ENCODE data around the gene HSPG2. TPM values are rescaled to one million over a fixed set of nuclear protein-coding genes. Genes with fewer than 3 reads are reported as not detected.
A peak's percentile ranks its signal among the peaks of the same experiment; 100 is the strongest.

HSPG2 gene
- total RNA-seq, 1 experiment from 2014 or later, result 35.1 TPM

GRCh38 chr1:21891621-21892479, 45.3 kb downstream of the HSPG2 start:
- H3K79me2 ChIP-seq (ENCODE audit: low read length), result no peaks in the 10 kb centered on the region
- H3K9me3 ChIP-seq (ENCODE audit: low read length), result no peaks in the 10 kb centered on the region
- H3K9me2 ChIP-seq (replicated peaks; ENCODE audit: low read length), result no peaks in the 10 kb centered on the region
- no TSS peak for BruUV-seq (replicated peaks)
- H3K27me3 ChIP-seq (ENCODE audit: low read length), result no peaks in the 10 kb centered on the region
- H3K36me3 ChIP-seq (ENCODE audit: low read depth, low read length), result no peaks in the 10 kb centered on the region; the same call in 1 of the 2 replicates
- no peaks in the 10 kb centered on the region for H3K4me1 ChIP-seq (ENCODE audit: insufficient read depth, low read length)
- H3K27ac ChIP-seq (ENCODE audit: low read length), result no peak overlapping the region
- no peaks in the 10 kb centered on the region for H3F3A ChIP-seq (ENCODE audit: low read length, unreplicated experiment)
- intact Hi-C loops (cut with micrococcal nuclease), result no loop called here
- no peak overlapping the region for H2AFZ ChIP-seq (ENCODE audit: low read length)
- no peak overlapping the region for H3K4me2 ChIP-seq (ENCODE audit: low read length)
- no peak overlapping the region for H3K9ac ChIP-seq (ENCODE audit: low read length)
- no peak overlapping the region for H3K4me3 ChIP-seq (ENCODE audit: low read length)
- TF ChIP-seq EZH2 (IDR thresholded peaks at IDR 0.05; ENCODE audit: low read length, unreplicated experiment) (no peak), EZH2phosphoT487 (IDR thresholded peaks at IDR 0.05; ENCODE audit: borderline replicate concordance, low read length) (no peak)
- TF ChIP-seq, protein P1, sequence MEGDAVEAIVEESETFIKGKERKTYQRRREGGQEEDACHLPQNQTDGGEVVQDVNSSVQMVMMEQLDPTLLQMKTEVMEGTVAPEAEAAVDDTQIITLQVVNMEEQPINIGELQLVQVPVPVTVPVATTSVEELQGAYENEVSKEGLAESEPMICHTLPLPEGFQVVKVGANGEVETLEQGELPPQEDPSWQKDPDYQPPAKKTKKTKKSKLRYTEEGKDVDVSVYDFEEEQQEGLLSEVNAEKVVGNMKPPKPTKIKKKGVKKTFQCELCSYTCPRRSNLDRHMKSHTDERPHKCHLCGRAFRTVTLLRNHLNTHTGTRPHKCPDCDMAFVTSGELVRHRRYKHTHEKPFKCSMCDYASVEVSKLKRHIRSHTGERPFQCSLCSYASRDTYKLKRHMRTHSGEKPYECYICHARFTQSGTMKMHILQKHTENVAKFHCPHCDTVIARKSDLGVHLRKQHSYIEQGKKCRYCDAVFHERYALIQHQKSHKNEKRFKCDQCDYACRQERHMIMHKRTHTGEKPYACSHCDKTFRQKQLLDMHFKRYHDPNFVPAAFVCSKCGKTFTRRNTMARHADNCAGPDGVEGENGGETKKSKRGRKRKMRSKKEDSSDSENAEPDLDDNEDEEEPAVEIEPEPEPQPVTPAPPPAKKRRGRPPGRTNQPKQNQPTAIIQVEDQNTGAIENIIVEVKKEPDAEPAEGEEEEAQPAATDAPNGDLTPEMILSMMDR (conservative IDR thresholded peaks at IDR 0.05; ENCODE audit: low read depth, low read length), result no peak
- ATAC-seq (peak; percentile 62), DNase-seq (peak; percentile 74)
- ChIA-PET CTCF (no interaction called here), POLR2A (ENCODE audit: unreplicated experiment) (no interaction called here)
- H4K20me1 ChIP-seq (ENCODE audit: low read length), result no peaks in the 10 kb centered on the region

- Histone ChIP-seq H3K4me2 (ENCODE audit: low read length) (no peak overlapping the region), H3K27me3 (ENCODE audit: low read length) (no peaks in the 10 kb centered on the region), H3K36me3 (ENCODE audit: low read depth, low read length) (no peaks in the 10 kb centered on the region; the same call in 1 of the 2 replicates), H3K79me2 (ENCODE audit: low read length) (no peaks in the 10 kb centered on the region), H4K20me1 (ENCODE audit: low read length) (no peaks in the 10 kb centered on the region), H3K4me3 (ENCODE audit: low read length) (no peak overlapping the region), H3K9ac (ENCODE audit: low read length) (no peak overlapping the region), H2AFZ (ENCODE audit: low read length) (no peak overlapping the region), H3K9me3 (ENCODE audit: low read length) (no peaks in the 10 kb centered on the region), H3K27ac (ENCODE audit: low read length) (no peak overlapping the region), H3K4me1 (ENCODE audit: insufficient read depth, low read length) (no peaks in the 10 kb centered on the region), H3K9me2 (replicated peaks; ENCODE audit: low read length) (no peaks in the 10 kb centered on the region), H3F3A (ENCODE audit: low read length, unreplicated experiment) (no peaks in the 10 kb centered on the region)
- intact Hi-C loops (cut with micrococcal nuclease), result no loop called here
- TF ChIP-seq, protein P1 (conservative IDR thresholded peaks at IDR 0.05; ENCODE audit: low read depth, low read length), result no peak
- TF ChIP-seq EZH2 (IDR thresholded peaks at IDR 0.05; ENCODE audit: low read length, unreplicated experiment) (no peak), EZH2phosphoT487 (IDR thresholded peaks at IDR 0.05; ENCODE audit: borderline replicate concordance, low read length) (no peak)
- CTCF ChIA-PET, result no interaction called here
- ATAC-seq, result no peak
- POLR2A ChIA-PET (ENCODE audit: unreplicated experiment), result no interaction called here
- no peak for DNase-seq
- no TSS peak for BruUV-seq (replicated peaks)
Observed at GRCh38 chr1:21891081-21891480, 46.0 kb downstream of the HSPG2 start.

- no peak overlapping the region for H3K9ac ChIP-seq (ENCODE audit: low read length)
- no TSS peak for BruUV-seq (replicated peaks)
Observed at GRCh38 chr1:21888500-21888899, 48.6 kb downstream of the HSPG2 start.

More at GRCh38 chr1:21888500-21888899, 48.6 kb downstream of the HSPG2 start:
- no peaks in the 10 kb centered on the region for H3K4me1 ChIP-seq (ENCODE audit: insufficient read depth, low read length)
- POLR2A ChIA-PET (ENCODE audit: unreplicated experiment), result no interaction called here
- H3K4me2 ChIP-seq (ENCODE audit: low read length), result no peak overlapping the region
- H3K27me3 ChIP-seq (ENCODE audit: low read length), result no peaks in the 10 kb centered on the region
- H4K20me1 ChIP-seq (ENCODE audit: low read length), result no peaks in the 10 kb centered on the region
- DNase-seq, result no peak
- no peak overlapping the region for H2AFZ ChIP-seq (ENCODE audit: low read length)
- TF ChIP-seq EZH2 (IDR thresholded peaks at IDR 0.05; ENCODE audit: low read length, unreplicated experiment), result no peak
- no peak for TF ChIP-seq EZH2phosphoT487 (IDR thresholded peaks at IDR 0.05; ENCODE audit: borderline replicate concordance, low read length)
- TF ChIP-seq, protein P1 (conservative IDR thresholded peaks at IDR 0.05; ENCODE audit: low read depth, low read length), result no peak
- CTCF ChIA-PET, result no interaction called here
- no peaks in the 10 kb centered on the region for H3K79me2 ChIP-seq (ENCODE audit: low read length)
- no peaks in the 10 kb centered on the region for H3K36me3 ChIP-seq (ENCODE audit: low read depth, low read length)
- H3K9me2 ChIP-seq (replicated peaks; ENCODE audit: low read length), result no peaks in the 10 kb centered on the region
- intact Hi-C loops (cut with micrococcal nuclease), result no loop called here
- H3F3A ChIP-seq (ENCODE audit: low read length, unreplicated experiment), result no peaks in the 10 kb centered on the region
- no peak overlapping the region for H3K27ac ChIP-seq (ENCODE audit: low read length)
- H3K4me3 ChIP-seq (ENCODE audit: low read length), result no peak overlapping the region
- ATAC-seq, result no peak
- no peaks in the 10 kb centered on the region for H3K9me3 ChIP-seq (ENCODE audit: low read length)

Data from PC-3 (cell line).